A549 (cell line): ENCODE results near the gene SS18.

Source experiments
- MAFK ChIP-seq: fragments of 450-650 bp; IDR thresholded peaks from 2 replicates; pipeline ENCODE4 v1.6.1; 2014; ENCODE audit not compliant: partially characterized antibody
- TF ChIP-seq, protein P1 (sequence below): fragments of >200 bp; sonication (Bioruptor Twin); formaldehyde crosslinking; IDR thresholded peaks from 3 replicates; pipeline ENCODE4 v1.5.1; 2016

DNA sequence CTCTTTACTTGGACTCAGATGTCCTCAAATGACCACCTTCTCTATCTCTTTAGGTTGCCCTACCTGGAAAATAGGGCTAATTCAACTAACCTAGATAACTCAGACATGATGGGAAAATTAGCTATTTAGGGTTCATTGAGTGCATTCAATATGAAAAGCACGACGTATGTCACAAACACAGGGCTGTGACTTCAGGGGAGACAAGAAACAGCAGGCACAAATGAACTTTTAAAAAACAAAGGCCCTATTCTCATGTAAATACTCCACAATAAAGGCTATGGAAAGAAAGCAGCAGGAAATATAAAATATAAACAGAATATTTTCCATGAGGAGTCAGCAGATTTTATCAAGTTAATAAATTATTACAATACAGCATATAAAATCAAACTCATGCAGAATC is 97.8 kb downstream of the SS18 start:
- TF ChIP-seq MAFK: no peak
- TF ChIP-seq, protein P1, sequence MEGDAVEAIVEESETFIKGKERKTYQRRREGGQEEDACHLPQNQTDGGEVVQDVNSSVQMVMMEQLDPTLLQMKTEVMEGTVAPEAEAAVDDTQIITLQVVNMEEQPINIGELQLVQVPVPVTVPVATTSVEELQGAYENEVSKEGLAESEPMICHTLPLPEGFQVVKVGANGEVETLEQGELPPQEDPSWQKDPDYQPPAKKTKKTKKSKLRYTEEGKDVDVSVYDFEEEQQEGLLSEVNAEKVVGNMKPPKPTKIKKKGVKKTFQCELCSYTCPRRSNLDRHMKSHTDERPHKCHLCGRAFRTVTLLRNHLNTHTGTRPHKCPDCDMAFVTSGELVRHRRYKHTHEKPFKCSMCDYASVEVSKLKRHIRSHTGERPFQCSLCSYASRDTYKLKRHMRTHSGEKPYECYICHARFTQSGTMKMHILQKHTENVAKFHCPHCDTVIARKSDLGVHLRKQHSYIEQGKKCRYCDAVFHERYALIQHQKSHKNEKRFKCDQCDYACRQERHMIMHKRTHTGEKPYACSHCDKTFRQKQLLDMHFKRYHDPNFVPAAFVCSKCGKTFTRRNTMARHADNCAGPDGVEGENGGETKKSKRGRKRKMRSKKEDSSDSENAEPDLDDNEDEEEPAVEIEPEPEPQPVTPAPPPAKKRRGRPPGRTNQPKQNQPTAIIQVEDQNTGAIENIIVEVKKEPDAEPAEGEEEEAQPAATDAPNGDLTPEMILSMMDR: no peak
